T47D (cell line): ENCODE results near the gene BSN.
A peak's percentile ranks its signal among the peaks of the same experiment; 100 is the strongest.

Experiments
- DNase-seq, 2 experiments: peaks; one replicate each; pipeline versions ENCODE4 v3.0.0 to v3.0.0-alpha.2; 2011 to 2012; ENCODE audit warnings: low read depth in 1 of 2, low spot score in 1 of 2
- JUND ChIP-seq: IDR thresholded peaks from 2 replicates; pipeline ENCODE4 v1.6.1; 2012; ENCODE audit warnings: low read depth
- in situ Hi-C: cut with HindIII; loops from 2 replicates; pipeline ENCODE4 v1.10.0; 2016; ENCODE audit warnings: low sequenced_read_pairs, low pct_unique_long_range_greater_than_20kb

The BSN gene

DNA sequence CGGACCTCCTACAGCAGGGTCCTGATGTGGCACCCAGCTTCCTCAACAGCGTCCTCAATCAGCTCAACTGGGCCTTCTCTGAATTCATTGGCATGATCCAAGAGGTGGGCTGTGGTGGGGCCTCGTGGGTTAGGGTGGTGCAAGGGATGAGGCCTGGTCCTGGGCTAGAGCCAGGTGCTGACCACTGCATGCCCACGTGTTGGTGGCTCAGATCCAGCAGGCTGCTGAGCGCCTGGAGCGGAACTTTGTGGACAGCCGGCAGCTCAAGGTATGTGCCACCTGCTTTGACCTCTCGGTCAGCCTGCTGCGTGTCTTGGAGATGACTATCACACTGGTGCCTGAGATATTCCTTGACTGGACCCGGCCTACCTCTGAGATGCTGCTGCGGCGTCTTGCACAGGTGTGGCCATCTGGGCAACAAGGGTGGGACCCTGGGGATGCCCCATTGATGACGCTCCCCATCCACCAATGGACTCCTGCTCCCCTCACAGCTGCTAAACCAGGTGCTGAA lies 161.4 kb downstream of the BSN start:
- DNase-seq = no peak
- TF ChIP-seq JUND = no peak
- in situ Hi-C loops = no loop called here

DNA sequence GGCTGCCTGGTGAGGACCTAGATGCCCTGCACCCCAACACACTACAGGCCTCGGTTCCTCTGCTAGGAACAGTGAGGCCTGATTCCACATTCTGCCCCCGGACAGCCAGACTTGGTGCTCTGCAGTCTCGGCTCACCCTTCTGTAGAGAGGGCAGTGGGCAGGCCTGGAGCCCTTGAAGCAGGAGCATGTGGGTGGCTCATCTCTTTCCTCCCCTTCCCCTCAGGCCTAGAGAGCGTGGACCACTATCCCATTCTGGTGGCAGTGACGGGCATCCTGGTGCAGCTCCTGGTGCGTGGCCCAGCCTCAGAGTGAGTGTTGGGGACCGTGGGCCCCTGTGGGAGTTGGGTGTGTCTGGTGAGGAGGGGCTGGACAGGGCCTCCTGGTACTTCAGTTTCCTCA lies 161.9 kb downstream of the BSN start:
- TF ChIP-seq JUND = no peak
- DNase-seq = no peak
- in situ Hi-C loops = no loop called here

DNA sequence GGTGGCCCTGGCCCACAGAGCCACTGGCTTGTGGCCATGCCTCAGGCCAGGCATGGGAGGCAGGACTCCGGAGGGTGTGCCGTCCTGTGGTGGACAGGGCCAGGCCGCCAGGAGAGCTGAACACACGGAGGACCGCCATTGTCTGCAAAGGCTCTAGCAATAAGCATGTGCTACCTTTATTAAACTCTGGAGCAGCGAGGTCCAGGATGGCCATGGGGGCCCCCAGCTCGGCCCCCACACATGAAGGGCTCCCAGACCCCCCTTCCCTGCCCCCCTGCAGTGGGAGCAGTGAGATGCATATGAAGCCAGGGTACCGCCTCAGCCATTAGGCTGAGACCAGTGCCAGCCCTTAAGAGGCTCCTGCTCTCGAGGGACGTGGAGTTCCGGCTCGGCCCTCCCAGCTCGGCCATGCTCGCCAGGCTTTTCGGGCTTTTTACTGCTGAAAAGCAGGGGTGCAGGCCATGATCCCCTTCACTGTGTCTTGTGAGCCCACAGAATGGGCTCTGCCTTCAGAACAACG lies 162.5 kb downstream of the BSN start:
- DNase-seq = no peak
- in situ Hi-C loops = no loop called here
- no peak for TF ChIP-seq JUND

DNA sequence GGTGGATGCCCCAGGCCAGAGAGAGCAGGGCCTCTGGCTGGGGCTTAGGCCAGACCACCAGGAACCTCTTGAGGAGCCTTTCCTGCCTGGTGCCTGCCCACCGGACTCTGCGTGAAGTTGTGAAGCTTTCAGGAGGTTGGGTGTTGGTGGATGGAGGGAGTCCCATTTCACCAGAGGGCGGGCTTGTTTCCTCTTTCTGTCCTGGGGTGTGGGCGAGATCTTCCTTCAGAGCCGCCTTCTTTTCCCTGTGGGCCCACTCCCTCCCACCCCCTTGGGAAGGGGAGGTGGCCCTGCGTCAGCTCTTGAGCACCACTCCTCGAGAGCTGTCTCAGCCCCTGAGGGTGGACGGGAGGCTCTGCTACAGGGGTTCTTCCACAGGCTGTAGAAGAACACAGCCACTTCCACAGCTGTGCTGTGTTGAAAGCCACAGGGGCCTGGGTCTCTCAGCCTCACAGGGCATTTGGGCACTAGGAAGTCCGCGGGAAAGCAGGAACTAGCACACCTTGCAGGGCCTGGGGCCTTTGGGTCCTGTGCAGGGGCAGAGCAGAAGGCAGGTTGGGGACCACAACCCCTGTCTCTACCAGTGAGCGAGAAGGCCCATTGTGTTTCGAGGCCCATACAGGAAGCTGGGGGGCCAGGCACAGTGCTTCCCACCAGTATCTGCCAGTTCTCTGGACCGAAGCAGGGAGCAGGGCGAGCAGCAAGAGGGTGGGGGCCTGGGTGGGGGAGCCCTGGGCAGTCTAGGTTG lies 163.1 kb downstream of the BSN start:
- in situ Hi-C loops = no loop called here
- TF ChIP-seq JUND = no peak
- DNase-seq = no peak

DNA sequence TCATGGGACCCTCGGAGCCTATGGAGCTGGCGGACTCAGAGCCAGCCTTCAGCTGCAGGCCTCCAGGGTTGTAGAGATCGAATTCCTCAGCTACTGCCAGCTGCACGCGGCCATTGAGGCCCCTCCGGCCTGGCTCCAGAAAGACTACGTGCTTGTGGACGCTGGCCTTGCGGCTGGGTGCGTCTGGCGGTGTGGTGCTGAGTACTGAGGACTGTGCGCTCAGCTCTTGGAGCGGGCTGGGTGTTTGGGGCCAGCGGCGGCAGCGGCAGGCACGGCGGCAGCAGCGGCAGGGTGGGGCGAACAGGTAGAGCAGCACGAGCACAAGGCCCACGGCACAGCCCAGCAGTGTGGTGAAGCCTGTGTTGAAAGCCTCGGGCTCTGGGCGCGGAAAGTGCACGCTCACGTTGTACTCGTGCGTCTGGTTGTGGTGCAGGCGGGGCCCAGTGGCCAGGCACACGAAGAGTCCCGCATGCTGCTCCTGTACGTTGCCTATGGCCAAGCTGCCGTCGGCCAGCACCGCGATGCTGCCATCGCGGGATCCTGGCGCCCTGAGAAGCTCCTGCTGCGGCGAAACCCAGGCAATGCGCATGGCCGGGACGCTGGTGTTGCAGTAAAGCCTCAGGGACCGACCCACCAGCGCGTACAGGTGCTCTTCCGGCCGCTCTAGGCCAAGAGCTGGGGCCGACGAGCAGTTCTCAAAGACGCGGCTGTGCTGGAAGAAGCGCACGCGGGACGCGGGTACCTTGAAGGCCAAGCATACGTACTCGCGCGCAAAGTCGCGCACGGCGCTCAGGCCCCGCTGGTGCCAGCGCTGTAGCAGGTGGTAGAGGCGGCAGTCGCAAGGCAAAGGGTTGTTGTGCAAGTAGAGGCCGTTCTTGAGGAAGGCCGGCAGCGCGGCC lies 163.9 kb downstream of the BSN start:
- DNase-seq = no peak
- in situ Hi-C loops = no loop called here
- TF ChIP-seq JUND = no peak

DNA sequence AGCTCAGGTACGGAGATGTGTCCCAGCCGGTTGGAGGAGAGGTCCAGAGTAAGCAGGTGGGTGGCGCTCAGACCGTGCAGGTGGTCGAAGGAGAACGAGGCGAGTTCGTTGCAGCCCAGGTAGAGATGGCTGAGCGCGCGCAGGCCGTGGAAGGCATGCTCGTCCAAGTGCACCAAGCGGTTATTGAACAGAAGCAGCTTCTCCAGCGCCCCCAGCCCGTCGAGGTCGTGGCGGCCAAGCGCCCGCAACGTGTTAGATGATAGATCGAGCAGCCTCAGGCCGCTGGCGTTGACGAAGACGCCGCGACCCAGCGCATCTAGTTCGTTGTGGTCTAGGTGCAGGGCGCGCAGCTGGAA lies 164.6 kb downstream of the BSN start:
- in situ Hi-C loops = no loop called here
- no peak for DNase-seq
- no peak for TF ChIP-seq JUND

DNA sequence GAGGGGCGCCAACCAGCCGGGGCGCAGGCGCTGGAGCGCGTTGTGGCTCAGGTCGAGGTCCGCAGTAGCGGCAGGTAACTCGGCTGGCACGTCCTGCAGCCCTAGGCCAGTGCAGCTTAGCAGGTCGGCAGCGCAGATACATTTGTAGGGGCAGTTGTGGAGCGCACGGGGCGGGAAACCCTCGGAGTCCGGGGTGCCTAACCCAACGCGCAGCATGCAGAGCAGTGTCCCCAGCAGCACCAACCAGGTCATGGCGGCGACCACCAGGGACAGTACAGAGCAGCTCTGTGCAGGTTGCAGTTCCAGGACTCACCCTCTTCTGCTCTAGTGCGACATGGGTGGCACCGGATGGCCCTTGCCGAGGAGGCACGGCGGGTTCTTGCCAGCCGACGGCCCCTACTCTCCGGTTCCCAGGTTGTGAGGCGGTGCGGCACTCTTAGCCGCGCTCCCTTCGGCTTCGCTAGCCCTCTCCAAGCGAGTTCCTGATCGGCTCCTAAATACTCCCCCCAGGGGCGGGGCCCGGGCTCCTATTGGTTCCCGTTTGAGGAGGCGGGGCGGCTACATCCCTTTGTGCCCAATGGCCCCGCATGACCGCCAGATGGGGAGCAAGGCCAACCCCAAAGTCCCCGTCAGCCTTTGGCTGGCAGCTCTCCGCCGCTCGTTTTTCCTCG lies 165.1 kb downstream of the BSN start, which contains the start of gene AMIGO3:
Gene AMIGO3, minus strand, starts transcription at position 471 of the 671 bp plus-strand sequence. Its CDS starts 219 bp downstream, at position 252.
- in situ Hi-C loops = no loop called here

More for the DNA sequence above, 165.1 kb downstream of the BSN start, which contains the start of gene AMIGO3:
- no peak for TF ChIP-seq JUND
- peak; percentile 42 to 68 for DNase-seq
